Adrenal gland (tissue), 12 donors: Measurements from ENCODE around the gene CHST6. TPM values are rescaled to one million over a fixed set of nuclear protein-coding genes. Genes with fewer than 3 reads are reported as not detected.

Source experiments
- DNase-seq, 7 donors: peaks; one replicate each; pipeline ENCODE4 v3.0.0-alpha.2; 2019 to 2020
- H3K27ac ChIP-seq, 5 donors: fragments of 200-600 bp; sonication (generic) in 4 of 5; 1 replicate in 3 of 5; 2 replicates in 2 of 5; pipeline versions ENCODE4 v1.5.1 to v1.8.0; 2016 to 2020; ENCODE audit warnings: mild to moderate bottlenecking in 1 of 5
- H3K27me3 ChIP-seq: fragments of 200-600 bp; 2 replicates; pipeline ENCODE4 v1.8.0; 2021
- H3K36me3 ChIP-seq, 2 donors: fragments of 200-600 bp; replicated peaks in 1 of 2; 1 replicate in 1 of 2; 2 replicates in 1 of 2; pipeline versions ENCODE4 v1.5.1 to v1.8.0; 2018 to 2022
- H3K4me1 ChIP-seq, 2 donors: fragments of 200-600 bp; replicated peaks in 1 of 2; 1 replicate in 1 of 2; 2 replicates in 1 of 2; pipeline versions ENCODE4 v1.5.1 to v1.8.0; 2018 to 2021
- H3K4me3 ChIP-seq, 4 donors: fragments of 200-600 bp; sonication (generic) in 3 of 4; one replicate each; pipeline ENCODE4 v1.5.1; 2016 to 2018
- H3K9me3 ChIP-seq, 3 donors: fragments of 200-600 bp; sonication (generic) in 1 of 3; replicated peaks in 1 of 3; 1 replicate in 2 of 3; 2 replicates in 1 of 3; pipeline versions ENCODE4 v1.5.1 to v1.8.0; 2016 to 2021
- POLR2A ChIP-seq, 2 donors: fragments of 450-650 bp; IDR thresholded peaks; one replicate each; pipeline ENCODE4 v1.6.1; 2017; ENCODE audit warnings: antibody characterized with exemption in 2 of 2, mild to moderate bottlenecking in 2 of 2, moderate library complexity in 1 of 2
- WGBS, 4 donors: extraction: QIAGEN DNeasy Blood & Tissue Kit in 2 of 4; methylation state at CpG; one replicate each; pipeline versions ENCODE4 v1.1.5 to v1.1.7; 2013 to 2017; 5-methylcytosine and 5-hydroxymethylcytosine counted together
- intact Hi-C, 2 donors: fragments of 100-400 bp; cut with DNase I; formaldehyde crosslinking; loops; one replicate each; pipeline versions ENCODE4 v1.14.1 to v1.15.0; 2022 to 2023
- polyA plus RNA-seq, 3 donors: library from polyadenylated mRNA; stranded (reverse); fragments of 200-250 nt in 2 of 3; fragments of 350-450 nt in 1 of 3; fragmentation: Illumina TruSeq in 1 of 3; extraction: RNeasy Lipid Tissue Mini Kit (QIAGEN cat#74804) in 1 of 3; gene quantifications; one replicate each; pipeline ENCODE4 v1.2.3, GENCODE V29; 2013 to 2014
- total RNA-seq, 9 donors: library from RNA; depleted of rRNA in 4 of 9; stranded (reverse); fragments of >200 nt in 4 of 9; fragments of 120-200 nt in 1 of 9; fragmentation: NEBNext Ultra II Directional in 1 of 9; extraction: Animal tissue kit (Norgen Biotek cat#: 25700) in 1 of 9; gene quantifications; one replicate each; pipeline versions ENCODE4 v1.1.0 to v1.2.4, GENCODE V29; 2013 to 2023
- TF ChIP-seq, protein P1 (sequence below), 6 experiments: fragments of 450-650 bp in 4 of 6; fragments of 200-600 bp in 2 of 6; sonication (generic) in 1 of 6; IDR thresholded peaks; 1 replicate in 5 of 6; 2 replicates in 1 of 6; pipeline versions ENCODE4 v1.5.1 to v1.8.0; 2016 to 2021; ENCODE audit warnings: antibody characterized with exemption in 6 of 6, mild to moderate bottlenecking in 2 of 6, moderate library complexity in 1 of 6
- donor health status: healthy with polysubstance abuse.
- donor health status: Bipolar disorder and iron deficiency.
- donor health status: DM: yes; HTN: yes; CAD: no.
- donor health status: DM: no; HTN: no; CAD: no.
- donor health status: DM: no; HTN: no; CAD: no.
- donor health status: DM: yes; HTN: yes; CAD: no.

The CHST6 gene
- total and polyA plus RNA-seq, 12 donors = 3.1 to 65.8 (median 29.9) TPM

- Histone ChIP-seq H3K4me3 (no peak overlapping the region), H3K4me1 (peaks cover 6 to 19% of the 10 kb centered on the region in 2 donors), H3K27ac (peak overlapping the region in 1 of 5 donors; percentile 97), H3K9me3 (no peaks in the 10 kb centered on the region), H3K36me3 (no peaks in the 10 kb centered on the region), H3K27me3 (no peaks in the 10 kb centered on the region)
- no peak for DNase-seq
- TF ChIP-seq POLR2A (IDR thresholded peaks at IDR 0.05) = no peak
- TF ChIP-seq, protein P1, sequence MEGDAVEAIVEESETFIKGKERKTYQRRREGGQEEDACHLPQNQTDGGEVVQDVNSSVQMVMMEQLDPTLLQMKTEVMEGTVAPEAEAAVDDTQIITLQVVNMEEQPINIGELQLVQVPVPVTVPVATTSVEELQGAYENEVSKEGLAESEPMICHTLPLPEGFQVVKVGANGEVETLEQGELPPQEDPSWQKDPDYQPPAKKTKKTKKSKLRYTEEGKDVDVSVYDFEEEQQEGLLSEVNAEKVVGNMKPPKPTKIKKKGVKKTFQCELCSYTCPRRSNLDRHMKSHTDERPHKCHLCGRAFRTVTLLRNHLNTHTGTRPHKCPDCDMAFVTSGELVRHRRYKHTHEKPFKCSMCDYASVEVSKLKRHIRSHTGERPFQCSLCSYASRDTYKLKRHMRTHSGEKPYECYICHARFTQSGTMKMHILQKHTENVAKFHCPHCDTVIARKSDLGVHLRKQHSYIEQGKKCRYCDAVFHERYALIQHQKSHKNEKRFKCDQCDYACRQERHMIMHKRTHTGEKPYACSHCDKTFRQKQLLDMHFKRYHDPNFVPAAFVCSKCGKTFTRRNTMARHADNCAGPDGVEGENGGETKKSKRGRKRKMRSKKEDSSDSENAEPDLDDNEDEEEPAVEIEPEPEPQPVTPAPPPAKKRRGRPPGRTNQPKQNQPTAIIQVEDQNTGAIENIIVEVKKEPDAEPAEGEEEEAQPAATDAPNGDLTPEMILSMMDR (IDR thresholded peaks at IDR 0.05) = no peak
- intact Hi-C loops = no loop called here
- 27 to 38% (median 31%) methylated on average over 2 of the region's 2 CpGs for WGBS, 4 donors
Measured at GRCh38 chr16:75462806-75463205, 32.4 kb downstream of the CHST6 start.

GRCh38 chr16:75461575-75461974, 33.7 kb downstream of the CHST6 start:
- no peak for TF ChIP-seq POLR2A (IDR thresholded peaks at IDR 0.05)
- no peak overlapping the region for H3K4me3 ChIP-seq
- DNase-seq = peak in 1 of 7 donors; percentile 10
- no peak overlapping the region for H3K27ac ChIP-seq
- no peaks in the 10 kb centered on the region for H3K27me3 ChIP-seq
- H3K9me3 ChIP-seq = no peaks in the 10 kb centered on the region
- H3K4me1 ChIP-seq = peaks cover 16 to 28% of the 10 kb centered on the region in 2 donors
- intact Hi-C loops = no loop called here
- no peaks in the 10 kb centered on the region for H3K36me3 ChIP-seq
- 76 to 91% (median 79%) methylated on average over 2 of the region's 2 CpGs for WGBS, 4 donors

GRCh38 chr16:75460446-75460845, 34.8 kb downstream of the CHST6 start:
- peak in 1 of 7 donors; percentile 10 for DNase-seq
- Histone ChIP-seq H3K27me3 (no peaks in the 10 kb centered on the region), H3K9me3 (no peaks in the 10 kb centered on the region), H3K36me3 (no peaks in the 10 kb centered on the region), H3K27ac (no peak overlapping the region), H3K4me3 (no peak overlapping the region), H3K4me1 (peaks cover 17 to 30% of the 10 kb centered on the region in 2 donors)
- intact Hi-C loops = no loop called here
- 15 to 50% (median 44%) methylated on average over 1 of the region's 1 CpG for WGBS, 4 donors
- no peak for TF ChIP-seq POLR2A (IDR thresholded peaks at IDR 0.05)
- TF ChIP-seq, protein P1 (IDR thresholded peaks at IDR 0.05) = no peak

GRCh38 chr16:75459691-75460090, 35.5 kb downstream of the CHST6 start:
- TF ChIP-seq POLR2A (IDR thresholded peaks at IDR 0.05) = no peak
- TF ChIP-seq, protein P1 (IDR thresholded peaks at IDR 0.05) = no peak
- Histone ChIP-seq H3K4me3 (no peak overlapping the region), H3K27ac (no peak overlapping the region), H3K4me1 (peaks cover 17 to 30% of the 10 kb centered on the region in 2 donors), H3K27me3 (no peaks in the 10 kb centered on the region), H3K36me3 (no peaks in the 10 kb centered on the region), H3K9me3 (no peaks in the 10 kb centered on the region)
- intact Hi-C loops = no loop called here
- DNase-seq = peak in 1 of 7 donors; percentile 30
- 96 to 100% (median 99%) methylated on average over 3 to 4 of the region's 4 CpGs for WGBS, 4 donors

DNA sequence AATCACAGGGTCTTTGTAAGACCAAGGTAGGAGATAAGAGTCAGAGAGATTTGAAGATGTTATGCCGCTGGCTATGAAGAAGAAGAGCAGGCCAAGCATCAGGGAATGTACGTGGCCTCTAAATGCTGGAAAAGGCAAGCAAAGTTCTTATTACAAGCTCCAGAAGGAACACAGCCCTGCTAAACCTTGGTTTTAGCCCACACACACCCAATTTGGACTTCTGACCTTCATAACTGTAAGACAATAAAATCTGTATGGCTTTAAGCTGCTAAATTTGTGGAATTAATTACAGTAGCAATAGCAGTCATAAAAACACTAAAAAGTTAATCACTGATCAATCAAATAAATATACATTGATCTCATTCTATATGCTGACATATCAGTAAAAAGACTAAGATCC, 36.8 kb downstream of the CHST6 start:
- WGBS, 4 donors = 84 to 94% (median 89%) methylated on average over 2 of the region's 2 CpGs
- peaks cover 17 to 31% of the 10 kb centered on the region in 2 donors for H3K4me1 ChIP-seq
- intact Hi-C loops = no loop called here
- H3K4me3 ChIP-seq = no peak overlapping the region
- DNase-seq = peak in 1 of 7 donors; percentile 18
- H3K36me3 ChIP-seq = no peaks in the 10 kb centered on the region
- H3K9me3 ChIP-seq = no peaks in the 10 kb centered on the region
- no peak for TF ChIP-seq POLR2A (IDR thresholded peaks at IDR 0.05)
- TF ChIP-seq, protein P1 (IDR thresholded peaks at IDR 0.05) = no peak
- no peaks in the 10 kb centered on the region for H3K27me3 ChIP-seq
- no peak overlapping the region for H3K27ac ChIP-seq
